ENCODE data around the gene TRPM1. TPM values are rescaled to one million over a fixed set of nuclear protein-coding genes. Genes with fewer than 3 reads are reported as not detected.

The TRPM1 gene
- total and polyA plus RNA-seq, 7 donors: 0.03 TPM; not detected in 6

- no peak for DNase-seq
- Histone ChIP-seq H3K27ac (no peak overlapping the region), H3K36me3 (ENCODE audit: insufficient read depth in 1 of 2, low read depth in 1 of 2) (no peaks in the 10 kb centered on the region), H3K4me3 (no peak overlapping the region), H3K4me1 (no peaks in the 10 kb centered on the region), H3K9me3 (no peaks in the 10 kb centered on the region), H3K27me3 (ENCODE audit: insufficient read depth in 3 of 3, low read length in 2 of 3) (peaks cover 0 to 2% (median 0%) of the 10 kb centered on the region in 3 donors)
- no peak for ATAC-seq
- intact Hi-C loops (cut with DNase I): loop anchor here in 1 of 2 donors (10.0 kb wide), 1 partner anchor 80 kb away; the partner anchor contains the start of gene MTMR10
- no peak for TF ChIP-seq CTCF (IDR thresholded peaks at IDR 0.05)
Measured at GRCh38 chr15:31074321-31074720, 27.2 kb downstream of the TRPM1 start.

- 76 to 91% (median 78%) methylated on average over 2 of the region's 2 CpGs for WGBS, 3 donors
- DNase-seq (no peak), ATAC-seq (no peak)
- H3K4me3 ChIP-seq: no peak overlapping the region
- no peaks in the 10 kb centered on the region for H3K27me3 ChIP-seq (ENCODE audit: insufficient read depth in 3 of 3, low read length in 2 of 3)
- no peaks in the 10 kb centered on the region for H3K9me3 ChIP-seq
- H3K27ac ChIP-seq: no peak overlapping the region
- intact Hi-C loops (cut with DNase I): loop anchor here in 1 of 2 donors (10.0 kb wide), 1 partner anchor 76 kb away; the partner anchor contains the start of gene MTMR10
- no peak for TF ChIP-seq CTCF (IDR thresholded peaks at IDR 0.05)
- H3K36me3 ChIP-seq (ENCODE audit: insufficient read depth in 1 of 2, low read depth in 1 of 2): no peaks in the 10 kb centered on the region
- no peaks in the 10 kb centered on the region for H3K4me1 ChIP-seq
Measured at GRCh38 chr15:31070867-31071266, 30.7 kb downstream of the TRPM1 start.

- no peak for DNase-seq
- no peak overlapping the region for H3K4me3 ChIP-seq
- no peaks in the 10 kb centered on the region for H3K4me1 ChIP-seq
- H3K9me3 ChIP-seq: no peaks in the 10 kb centered on the region
- no peaks in the 10 kb centered on the region for H3K27me3 ChIP-seq (ENCODE audit: insufficient read depth in 3 of 3, low read length in 2 of 3)
- ATAC-seq: no peak
- 47 to 65% (median 54%) methylated on average over 6 of the region's 6 CpGs for WGBS, 3 donors
- H3K36me3 ChIP-seq (ENCODE audit: insufficient read depth in 1 of 2, low read depth in 1 of 2): no peaks in the 10 kb centered on the region
- no peak overlapping the region for H3K27ac ChIP-seq
- TF ChIP-seq CTCF (IDR thresholded peaks at IDR 0.05): no peak
- intact Hi-C loops (cut with DNase I): no loop called here
Measured at GRCh38 chr15:31069360-31070000, 32.0 kb downstream of the TRPM1 start.

DNA sequence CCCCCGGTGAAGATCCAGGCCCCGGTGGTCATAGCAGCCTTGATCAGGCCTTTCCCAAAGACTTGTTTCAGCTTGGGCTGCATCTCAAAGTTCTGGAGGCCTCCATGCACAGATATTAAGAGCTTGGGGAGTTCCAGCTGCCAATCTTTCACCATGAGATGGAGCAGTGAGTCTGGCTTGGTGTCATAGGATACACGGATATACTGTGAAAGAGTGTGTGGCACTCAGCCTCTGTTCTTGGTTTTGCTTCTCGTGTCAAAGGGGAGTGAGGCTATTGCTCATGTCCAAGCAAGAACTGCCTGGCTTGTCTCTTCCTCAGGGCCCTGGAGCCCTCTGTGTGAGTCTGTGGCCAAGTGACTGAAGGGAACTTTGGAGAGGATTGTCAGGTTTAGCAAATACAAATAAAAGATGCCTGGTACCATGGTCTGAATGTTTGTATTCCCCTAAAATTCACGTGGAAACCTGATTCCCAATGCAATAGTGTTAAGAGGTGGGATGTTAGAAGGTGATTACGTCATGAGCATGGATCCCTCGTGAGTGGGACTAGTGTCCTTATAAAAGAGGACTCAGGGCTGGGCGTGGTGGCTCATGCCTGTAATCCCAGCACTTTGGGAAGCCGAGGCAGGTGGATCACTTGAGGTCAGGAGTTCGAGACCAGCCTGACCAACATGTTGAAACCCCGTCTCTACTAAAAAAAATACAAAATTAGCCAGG, 33.5 kb downstream of the TRPM1 start:
- Histone ChIP-seq H3K4me3 (no peak overlapping the region), H3K36me3 (ENCODE audit: insufficient read depth in 1 of 2, low read depth in 1 of 2) (no peaks in the 10 kb centered on the region), H3K27me3 (ENCODE audit: insufficient read depth in 3 of 3, low read length in 2 of 3) (no peaks in the 10 kb centered on the region), H3K27ac (no peak overlapping the region), H3K9me3 (no peaks in the 10 kb centered on the region), H3K4me1 (no peaks in the 10 kb centered on the region)
- no peak for ATAC-seq
- no peak for TF ChIP-seq CTCF (IDR thresholded peaks at IDR 0.05)
- intact Hi-C loops (cut with DNase I): no loop called here
- DNase-seq: no peak
- WGBS, 3 donors: 84 to 85% (median 85%) methylated on average over 11 of the region's 11 CpGs
